HG03159 (cell line): Measurements from ENCODE around the gene USP25.

Source experiments
- ATAC-seq: cut with Tn5 transposase; IDR thresholded peaks from one replicate; pipeline ENCODE4 v1.9.1; 2021; ENCODE audit warnings: mild to moderate bottlenecking, moderate library complexity; ENCODE audit not compliant: unreplicated experiment

Gene USP25

DNA sequence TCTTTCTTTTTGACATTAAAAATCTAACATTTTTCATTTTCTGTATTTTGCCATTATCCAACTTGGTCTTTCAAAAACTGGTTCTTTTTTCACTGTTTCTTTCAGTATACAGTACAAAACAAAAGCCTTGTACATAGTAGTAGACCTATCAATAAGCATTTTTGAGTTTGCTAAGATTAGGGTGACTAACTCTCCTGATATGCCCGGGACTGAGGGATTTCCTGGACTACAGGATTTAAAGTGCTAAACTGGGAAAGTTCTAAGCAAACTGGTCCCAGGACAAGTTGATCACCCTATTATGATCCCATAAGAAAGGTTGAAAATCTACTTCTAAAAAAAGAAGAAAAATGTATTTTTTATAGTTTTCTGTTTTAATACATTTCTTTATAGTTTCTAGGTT lies 120.9 kb downstream of the USP25 start:
- no peak for ATAC-seq

DNA sequence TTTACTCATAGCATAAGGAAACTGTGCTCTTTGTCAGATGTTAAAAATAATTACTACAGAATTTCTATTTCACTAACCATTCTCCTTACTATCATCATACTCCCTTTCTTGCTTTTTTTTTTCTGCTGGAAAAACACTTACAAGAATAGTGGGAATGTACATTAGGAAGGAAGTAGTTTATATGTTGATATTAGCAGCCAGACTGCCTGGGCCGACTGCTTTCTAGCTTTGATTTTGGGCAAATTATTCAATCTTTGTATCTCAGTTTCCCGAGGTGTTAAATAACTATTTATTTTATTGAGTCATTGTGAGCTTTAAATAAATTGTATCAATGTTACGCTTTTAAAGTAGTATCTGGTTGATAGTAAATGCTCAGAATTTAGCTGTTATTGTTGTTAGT lies 122.4 kb downstream of the USP25 start:
- ATAC-seq: no peak

DNA sequence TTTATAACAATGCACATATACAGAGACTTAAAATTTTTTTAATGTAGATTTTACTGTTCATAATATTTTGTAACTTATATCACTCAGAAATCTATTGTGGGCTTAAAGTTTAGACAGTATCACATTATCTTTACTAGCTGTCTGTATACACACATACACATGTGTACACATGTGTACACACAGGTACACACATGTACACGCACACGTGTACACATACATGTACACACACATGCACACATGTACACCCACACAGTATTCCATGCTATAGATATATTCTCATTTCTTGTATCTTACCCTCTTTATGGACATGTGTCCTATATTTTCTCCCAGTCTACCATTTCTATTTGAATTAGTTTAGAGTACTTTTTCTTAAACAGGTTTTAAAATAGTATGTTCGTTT lies 123.3 kb downstream of the USP25 start:
- no peak for ATAC-seq

DNA sequence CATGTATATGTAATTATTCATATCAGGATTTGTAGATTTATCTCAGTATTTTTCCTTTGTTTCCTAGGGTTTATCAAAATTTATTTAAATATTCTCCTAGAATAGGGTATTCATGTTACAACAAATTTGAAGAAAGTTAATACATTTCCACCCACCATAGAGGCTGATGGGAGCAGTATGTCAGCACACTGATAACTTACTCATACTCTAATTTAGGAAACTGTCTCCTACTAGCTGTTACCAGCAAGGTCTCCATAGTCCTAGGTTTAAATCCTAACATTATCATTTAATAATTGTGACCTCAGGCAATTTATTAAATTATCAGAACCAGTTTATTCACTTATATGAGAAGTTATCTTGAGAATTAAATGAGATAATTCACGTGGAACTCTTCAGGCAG lies 127.0 kb downstream of the USP25 start:
- no peak for ATAC-seq

DNA sequence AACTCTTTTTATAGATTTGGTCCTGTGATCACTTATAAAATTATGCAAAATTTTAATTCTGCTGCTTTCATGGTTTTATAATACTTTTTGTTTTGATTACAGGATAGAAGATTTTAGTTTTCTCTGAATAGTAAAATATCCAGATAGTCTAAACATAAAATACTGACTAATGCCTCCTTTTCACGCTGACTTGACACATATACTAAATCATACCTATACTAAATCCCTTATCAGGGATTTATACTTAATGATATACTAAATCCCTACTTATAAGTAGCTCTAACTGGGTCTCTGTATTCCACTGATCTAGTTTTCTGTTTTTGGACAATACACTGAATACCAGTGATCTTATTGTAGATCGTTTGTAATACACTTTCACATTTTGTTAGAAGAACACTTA lies 128.0 kb downstream of the USP25 start:
- no peak for ATAC-seq

DNA sequence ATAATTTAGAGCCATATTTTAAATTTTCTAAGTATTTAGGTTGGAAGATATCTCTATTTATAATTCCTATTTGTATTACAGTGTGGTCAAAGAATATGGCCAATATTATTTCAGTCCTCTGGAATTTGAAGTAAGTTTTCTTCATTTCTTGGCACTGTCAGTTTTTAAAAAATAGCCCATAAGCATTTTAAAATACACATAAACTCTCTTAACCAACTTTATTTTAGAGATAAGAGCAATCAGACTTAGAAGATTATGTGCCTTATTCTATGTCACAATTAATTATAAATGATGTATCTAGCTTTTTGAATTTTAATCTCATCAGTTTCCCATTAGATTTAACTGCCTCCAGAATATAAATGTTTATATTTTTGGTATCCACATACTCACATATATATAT lies 130.8 kb downstream of the USP25 start:
- ATAC-seq: no peak

DNA sequence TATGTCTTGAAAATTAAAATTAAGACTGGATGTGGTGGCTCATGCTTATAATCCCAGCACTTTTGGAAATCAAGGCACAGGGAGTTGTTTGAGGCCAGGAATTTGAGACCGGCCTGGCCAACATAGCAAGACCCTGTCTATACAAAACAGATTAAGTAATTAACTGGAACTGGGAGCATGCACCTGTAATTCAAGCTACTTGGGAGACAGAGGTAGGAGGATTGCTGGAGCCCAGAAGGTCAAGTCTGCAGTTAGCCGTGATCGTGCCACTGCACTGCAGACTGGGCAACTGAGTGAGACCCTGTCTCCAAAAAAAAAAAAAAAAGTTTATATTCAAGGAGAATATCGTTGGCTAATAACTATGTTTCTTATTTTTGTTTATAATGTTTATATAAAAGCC lies 139.2 kb downstream of the USP25 start:
- ATAC-seq: no peak

DNA sequence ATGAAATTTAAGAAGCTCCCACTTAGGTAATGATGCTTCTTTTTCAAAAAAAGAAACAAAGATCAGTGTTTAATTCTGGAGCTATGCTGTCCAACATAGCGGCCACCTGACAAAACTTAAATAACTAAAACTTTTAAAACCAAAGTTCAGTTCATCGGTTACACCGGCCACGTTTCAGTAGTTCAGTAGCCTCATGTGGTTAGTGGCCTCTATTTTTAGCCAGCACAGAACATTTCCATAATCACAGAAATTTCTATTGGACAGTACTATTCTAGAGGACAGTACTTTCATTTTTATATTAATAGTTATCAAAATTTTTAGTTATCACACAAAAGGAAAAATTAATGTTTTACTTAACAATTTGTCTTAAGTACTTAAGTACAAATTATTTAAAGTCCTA lies 141.0 kb downstream of the USP25 start:
- peak; percentile 61 for ATAC-seq

DNA sequence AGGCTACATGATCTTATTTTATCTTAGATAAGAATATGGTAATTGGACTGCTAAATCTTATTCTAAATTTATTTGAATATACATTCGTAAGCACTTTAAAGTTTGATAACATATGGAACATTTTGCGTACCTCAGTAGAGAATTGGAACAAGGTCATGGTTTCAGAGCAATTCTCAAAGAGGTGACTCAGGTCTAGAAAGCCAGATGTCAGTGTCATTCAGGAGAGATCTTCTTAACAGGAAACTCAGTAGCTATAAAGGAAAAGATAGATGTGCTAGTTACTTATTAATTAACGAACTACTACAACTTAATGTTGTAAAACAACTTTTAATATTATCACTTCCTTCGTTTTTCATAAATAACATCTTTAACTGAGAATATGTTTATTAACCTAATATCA lies 142.5 kb downstream of the USP25 start:
- no peak for ATAC-seq

DNA sequence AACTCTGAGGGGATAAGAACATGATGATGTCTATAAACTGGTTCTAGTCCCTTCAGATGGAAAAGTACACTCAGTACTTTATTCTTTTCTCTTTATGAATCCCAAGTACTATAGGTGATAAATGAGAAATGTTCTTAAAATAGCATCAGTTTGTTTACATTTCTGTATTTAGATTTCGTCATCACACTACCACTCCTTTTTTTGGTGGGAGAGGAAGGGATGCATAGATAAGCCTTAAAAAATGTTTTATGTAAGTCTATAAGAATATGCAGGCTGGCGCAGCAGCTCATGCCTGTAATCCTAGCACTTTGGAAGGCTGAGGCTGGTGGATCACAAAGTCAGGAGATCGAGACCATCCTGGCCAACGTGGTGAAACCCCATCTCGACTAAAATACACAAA lies 144.8 kb downstream of the USP25 start:
- no peak for ATAC-seq

DNA sequence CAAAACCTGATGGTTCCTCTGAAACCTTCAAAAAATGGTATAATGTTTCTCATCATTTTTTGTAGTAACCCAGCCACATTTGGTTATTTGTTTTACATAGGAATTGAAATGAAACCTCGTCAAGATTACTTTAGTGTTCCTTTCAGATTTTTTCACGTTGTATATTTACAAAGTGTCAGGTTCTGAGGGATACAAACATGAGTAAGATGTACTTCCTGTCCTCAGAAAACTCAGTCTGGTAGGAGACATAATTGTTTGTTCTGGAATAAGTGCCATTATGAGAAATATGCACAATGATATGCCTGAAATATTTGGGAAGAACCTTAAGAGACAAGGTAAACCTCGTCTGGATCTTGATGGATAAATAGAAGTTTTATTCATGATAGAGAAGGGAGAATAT lies 145.5 kb downstream of the USP25 start:
- no peak for ATAC-seq

DNA sequence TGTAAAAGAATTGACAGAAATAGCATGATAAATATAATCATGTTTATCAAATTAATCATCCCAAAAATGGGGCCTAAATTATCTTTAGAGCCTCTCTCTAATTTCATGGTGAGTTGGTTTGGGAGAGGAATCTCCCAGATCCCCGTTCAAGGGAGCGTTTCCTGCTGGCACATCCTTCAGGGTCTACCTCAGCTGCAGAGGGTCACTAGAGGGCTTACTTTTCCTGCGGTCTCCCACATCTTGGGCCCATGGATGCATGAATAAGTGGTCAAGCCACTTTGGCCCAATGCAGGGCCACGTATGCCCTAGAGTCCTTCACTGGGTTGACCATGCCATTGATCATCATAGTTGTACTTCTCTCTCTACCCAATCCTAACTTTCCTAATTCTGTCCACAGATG lies 164.1 kb downstream of the USP25 start:
- ATAC-seq: no peak

DNA sequence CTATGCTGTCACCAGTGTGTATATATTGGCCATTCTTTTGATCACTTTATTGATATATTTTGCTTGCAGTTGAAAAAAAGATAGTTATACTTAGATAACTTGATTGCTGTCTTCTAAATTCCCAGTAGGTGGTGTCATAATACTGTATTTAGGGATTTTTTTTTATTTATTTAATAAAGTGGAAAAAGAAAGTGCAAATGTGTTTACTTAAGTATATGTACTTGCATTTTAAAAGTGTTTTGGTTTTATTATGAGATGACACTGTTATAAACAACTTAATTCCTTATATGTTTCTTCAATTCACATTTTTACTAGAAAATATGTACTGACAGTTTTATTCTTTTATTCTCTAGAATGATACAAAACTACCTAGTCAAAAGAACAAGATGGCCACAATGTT lies 164.8 kb downstream of the USP25 start:
- ATAC-seq: no peak

DNA sequence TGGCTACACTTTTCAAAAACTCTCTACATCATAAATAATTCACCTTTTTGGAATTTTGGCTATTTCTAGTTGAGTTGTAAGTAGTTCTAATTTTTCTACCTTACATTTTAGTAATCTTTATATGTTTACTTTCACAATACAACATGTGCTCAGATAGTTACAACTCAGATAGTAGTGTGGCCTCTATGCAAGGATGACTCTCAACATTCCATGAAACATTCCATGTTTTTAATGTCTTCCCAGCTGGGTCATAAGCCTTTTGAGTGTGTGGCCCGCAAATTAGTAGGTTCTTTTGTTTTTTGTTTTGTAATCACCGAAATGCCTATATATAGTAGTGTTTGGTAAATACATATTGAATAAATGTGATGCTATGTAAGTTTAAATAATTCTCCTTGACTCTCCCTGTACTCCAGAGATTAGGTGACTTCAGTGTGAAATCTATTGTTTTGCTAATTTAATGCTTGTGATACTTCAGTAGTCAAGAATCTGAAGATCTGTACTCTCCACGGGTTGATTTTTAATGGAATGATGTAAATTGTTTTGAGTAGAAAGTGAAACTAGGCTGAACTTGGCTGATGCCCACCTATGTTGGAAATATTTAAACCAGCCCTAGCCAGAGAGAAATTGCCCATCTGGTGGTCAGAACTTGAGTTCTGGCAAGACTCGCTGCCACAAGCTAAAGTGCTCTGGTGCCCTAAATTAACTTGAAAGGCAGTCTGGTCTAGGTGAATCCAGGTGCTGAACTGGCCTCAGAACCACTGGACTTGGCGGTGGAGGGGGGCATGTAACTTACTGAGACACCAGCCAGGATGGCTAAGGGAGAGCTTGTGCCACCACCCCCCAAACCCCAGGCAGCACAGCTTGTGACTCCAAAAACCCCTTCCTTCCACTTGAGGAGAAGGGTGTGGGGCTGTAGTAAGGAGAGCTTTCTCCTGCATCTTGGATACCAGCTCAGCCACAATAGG lies 165.6 kb downstream of the USP25 start:
- ATAC-seq: no peak

DNA sequence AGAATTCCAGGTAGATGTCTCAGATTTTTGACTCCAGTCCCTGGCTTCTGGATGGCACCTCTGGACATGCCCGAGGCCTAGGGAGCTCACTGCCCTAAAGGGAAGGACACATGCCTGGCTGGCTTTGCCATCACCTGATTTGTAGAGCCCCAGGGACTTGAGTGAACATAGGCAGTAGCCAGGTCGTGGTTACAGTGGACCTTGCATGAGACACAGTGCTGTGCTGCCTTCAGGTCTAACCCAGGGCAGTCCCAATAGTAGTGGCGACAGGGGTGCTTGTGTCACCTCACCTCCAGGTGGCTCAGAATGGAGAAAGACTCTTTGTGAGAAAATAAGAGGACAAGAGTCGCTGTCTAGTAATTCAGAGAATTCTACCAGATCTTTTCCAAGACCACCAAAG lies 166.7 kb downstream of the USP25 start:
- no peak for ATAC-seq

DNA sequence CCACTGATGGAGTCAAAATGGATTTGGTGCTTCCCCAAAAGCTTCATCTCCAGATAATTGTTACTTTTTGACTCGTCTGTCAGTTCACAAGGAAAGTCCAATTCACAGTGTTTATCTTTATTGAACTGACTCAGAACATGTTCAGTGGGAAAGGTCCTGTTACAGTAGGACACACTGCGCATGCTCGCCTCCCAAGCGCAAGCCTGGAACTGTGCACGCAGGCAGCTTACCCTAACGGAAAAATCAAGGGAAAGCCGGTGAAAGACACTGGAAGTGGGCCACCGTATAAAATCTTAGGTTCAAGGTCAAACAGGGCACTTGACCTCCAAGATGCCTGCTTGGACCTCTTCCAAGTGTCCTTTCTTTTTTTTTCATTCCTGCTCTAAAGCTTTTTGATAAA lies 174.6 kb downstream of the USP25 start:
- no peak for ATAC-seq

DNA sequence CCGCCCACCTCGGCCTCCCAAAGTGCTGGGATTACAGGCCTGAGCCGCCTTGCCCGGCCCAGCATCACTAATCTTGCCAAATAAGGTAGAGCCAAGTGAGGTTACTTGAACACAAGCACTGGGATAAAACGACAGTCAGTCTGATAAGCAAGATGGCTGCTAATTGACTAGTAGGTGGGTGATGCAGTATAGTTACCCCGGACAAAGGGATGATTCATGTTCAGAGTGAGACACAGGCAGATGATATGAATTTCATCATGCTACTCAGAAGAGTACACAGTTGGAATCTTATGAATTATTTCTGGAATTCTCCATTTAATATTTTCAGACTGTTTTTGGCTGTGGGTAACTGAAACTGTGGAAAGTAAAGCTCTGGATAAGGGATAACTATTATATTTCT lies 178.4 kb downstream of the USP25 start:
- ATAC-seq: no peak

DNA sequence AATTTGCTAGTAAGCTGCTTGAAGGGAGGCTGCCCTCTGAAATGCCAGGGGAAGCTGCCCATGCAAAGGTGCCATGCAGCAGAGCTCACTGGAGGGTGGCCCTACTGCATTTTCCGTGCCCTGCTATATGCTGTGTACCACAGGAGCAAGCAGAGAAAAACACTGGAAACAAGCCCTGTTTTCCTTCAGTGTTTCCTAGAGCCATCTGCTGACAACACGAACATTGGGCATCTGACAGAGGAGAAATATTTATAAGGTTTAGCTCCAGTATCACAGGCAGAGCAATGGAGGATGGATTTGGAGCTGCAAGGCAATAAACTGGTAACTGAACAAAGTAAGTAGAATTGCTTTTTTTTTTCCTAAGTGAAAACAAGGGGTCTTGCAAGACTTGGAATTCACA lies 198.4 kb downstream of the USP25 start:
- ATAC-seq: no peak

DNA sequence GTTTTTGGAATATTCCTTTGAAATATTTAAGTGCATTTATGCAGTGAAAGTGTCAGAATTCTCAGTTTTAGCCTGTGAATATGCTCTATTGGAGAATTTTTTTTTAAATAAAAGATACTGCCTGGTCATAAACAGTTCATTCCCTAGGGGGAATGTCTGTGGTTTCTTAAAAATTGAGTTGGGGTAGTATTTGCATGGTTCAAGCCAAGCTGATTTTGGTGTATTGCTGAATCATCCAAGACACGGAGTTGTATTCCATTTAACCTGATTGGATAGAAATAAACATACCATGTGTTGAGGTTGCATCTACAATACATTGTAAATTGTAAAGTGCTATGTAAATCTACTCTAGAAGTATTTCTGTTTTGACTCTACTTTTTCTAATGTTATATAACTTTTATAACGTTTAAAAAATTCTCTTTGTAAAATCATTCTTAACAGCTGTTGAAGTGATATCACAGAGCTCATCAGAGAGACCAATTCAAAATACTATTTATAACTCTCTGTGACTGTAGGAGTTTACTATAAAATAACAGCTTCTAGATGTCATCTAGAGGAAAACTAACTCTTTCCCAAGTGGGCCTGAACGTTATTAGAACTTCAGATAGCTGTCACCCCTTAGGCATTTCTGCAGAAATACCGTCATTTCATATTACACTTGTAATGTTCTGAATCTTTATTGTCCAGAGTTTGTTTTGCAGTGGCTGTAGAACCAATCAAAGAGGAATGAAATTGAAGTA lies 199.1 kb downstream of the USP25 start:
- ATAC-seq: no peak

DNA sequence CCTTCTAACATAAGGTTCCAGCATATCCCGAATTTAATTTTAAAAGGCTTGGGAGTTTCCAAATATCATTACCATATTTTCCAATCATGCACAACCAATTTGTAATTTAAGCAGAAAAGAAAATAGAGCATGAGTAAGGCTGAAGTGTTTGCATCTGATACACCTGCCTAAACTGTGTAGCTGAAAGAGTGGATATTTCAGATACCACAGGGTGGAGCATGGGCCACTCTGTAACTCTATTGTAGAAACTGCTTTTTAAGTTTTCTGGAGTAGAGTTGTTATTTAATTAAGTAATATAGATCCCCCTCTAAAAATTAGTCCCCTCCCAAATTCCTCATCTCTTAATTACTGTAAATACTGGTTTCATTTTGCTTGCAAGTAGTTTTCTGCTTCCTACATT lies 199.8 kb downstream of the USP25 start:
- no peak for ATAC-seq
